ACC112 (cell line): Measurements from ENCODE around the gene CLEC14A.

Experiments used
- H2AFZ ChIP-seq: fragments of 200-600 bp; sonication (generic); one replicate; pipeline ENCODE4 v1.6.0; 2017; ENCODE audit warnings: antibody characterized with exemption, low read length; ENCODE audit not compliant: unreplicated experiment
- H3K27ac ChIP-seq: fragments of 200-600 bp; sonication (generic); 2 replicates; pipeline ENCODE4 v1.5.1; 2014; ENCODE audit warnings: low read depth, mild to moderate bottlenecking, antibody characterized with exemption, low read length, moderate library complexity
- H3K27me3 ChIP-seq: fragments of 200-600 bp; sonication (generic); 2 replicates; pipeline ENCODE4 v1.6.1; 2014; ENCODE audit warnings: mild to moderate bottlenecking, antibody characterized with exemption, low read length, moderate library complexity, mixed read lengths; ENCODE audit not compliant: insufficient read depth
- H3K36me3 ChIP-seq: fragments of 200-600 bp; sonication (generic); 2 replicates; pipeline ENCODE4 v1.6.1; 2016; ENCODE audit warnings: mild to moderate bottlenecking, antibody characterized with exemption, low read length, moderate library complexity, mixed read lengths; ENCODE audit not compliant: insufficient read depth
- H3K4me1 ChIP-seq: fragments of 200-600 bp; sonication (generic); one replicate; pipeline ENCODE4 v1.6.1; 2016; ENCODE audit warnings: low read length, mixed read lengths; ENCODE audit not compliant: insufficient read depth, unreplicated experiment, control insufficient read depth
- H3K4me3 ChIP-seq: fragments of 200-600 bp; sonication (generic); 2 replicates; pipeline ENCODE4 v1.5.1; 2014; ENCODE audit warnings: mild to moderate bottlenecking, low read depth, low read length
- H3K79me2 ChIP-seq: fragments of 200-600 bp; sonication (generic); one replicate; pipeline ENCODE4 v1.6.0; 2016; ENCODE audit warnings: low read length; ENCODE audit not compliant: control insufficient read depth, unreplicated experiment, insufficient read depth

CLEC14A gene

DNA sequence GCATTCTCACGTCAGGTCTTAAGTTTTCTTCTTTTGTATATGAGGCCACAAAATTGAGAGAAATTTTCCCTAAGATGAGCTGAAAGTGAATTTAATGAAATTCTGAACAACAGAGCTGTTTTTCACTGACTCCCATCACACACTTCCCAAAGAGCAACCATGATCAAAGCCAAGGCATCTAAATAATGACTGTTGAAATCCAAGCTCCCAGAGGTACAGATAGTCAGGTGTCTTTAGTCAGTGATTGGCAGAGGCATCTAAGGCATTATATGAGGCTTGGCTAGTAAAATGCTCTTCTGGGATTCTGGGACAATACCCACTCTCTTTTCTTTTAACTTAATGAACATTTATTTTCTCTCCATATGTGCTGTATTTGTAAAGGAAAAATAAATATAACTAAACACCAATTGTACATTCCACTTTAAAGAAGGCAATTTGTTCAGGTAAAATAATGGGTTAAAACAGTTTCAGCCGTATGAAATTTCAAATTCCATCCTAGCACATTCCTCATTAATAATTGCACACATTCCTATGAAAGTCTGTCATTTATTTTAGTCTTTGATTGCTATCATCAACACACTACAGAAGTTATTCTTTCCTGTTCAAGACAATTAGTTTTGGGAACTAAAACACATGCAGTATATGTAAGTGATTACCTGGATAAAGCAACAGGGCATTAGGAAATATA lies 49.1 kb downstream of the CLEC14A start:
- H3K79me2 ChIP-seq: peaks cover 20% of the 10 kb centered on the region
- peaks cover 22% of the 10 kb centered on the region for H3K4me1 ChIP-seq
- no peak overlapping the region for H3K27ac ChIP-seq
- no peak overlapping the region for H2AFZ ChIP-seq
- no peaks in the 10 kb centered on the region for H3K36me3 ChIP-seq
- H3K27me3 ChIP-seq: 0 out of 2 replicates have a peak, but pooled peaks cover 4% of the 10 kb centered on the region
- peak overlapping the region; percentile 91 for H3K4me3 ChIP-seq

DNA sequence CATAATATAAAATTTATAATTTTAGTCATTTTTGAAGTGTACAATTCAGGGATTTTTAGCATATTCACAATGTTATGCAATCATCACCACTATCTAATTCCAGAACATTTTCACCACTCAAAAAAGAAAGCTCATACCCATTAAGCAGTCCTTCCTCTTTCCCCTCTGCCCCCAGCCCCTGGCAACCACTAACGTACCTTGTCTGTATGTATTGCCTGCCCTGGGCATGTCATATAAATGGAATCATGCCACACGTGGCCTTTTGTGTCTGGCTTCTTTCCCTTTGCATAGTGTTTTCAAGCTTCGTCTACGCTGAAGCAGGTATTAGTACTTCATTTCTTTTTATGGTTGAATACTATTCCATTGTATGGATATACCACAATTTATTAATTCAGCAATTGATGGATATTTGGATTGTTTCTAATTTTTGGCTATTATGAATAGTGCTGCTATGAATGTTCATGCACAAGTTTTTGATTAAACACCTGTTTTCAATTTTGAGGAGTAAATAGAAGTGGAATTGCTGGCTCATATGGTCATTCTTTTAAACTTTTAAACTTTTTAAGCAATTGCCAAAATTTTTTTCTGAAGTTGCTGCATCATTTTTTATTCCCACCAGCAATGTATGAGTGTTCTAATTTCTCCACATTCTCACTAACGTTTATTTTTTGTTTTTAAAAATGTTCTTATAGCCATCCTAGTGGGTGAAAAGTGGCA lies 49.8 kb downstream of the CLEC14A start:
- Histone ChIP-seq H3K27ac (no peak overlapping the region), H3K79me2 (peaks cover 14% of the 10 kb centered on the region), H3K4me3 (no peak overlapping the region), H2AFZ (no peak overlapping the region), H3K27me3 (0 out of 2 replicates have a peak, but pooled peaks cover 4% of the 10 kb centered on the region), H3K36me3 (no peaks in the 10 kb centered on the region), H3K4me1 (peaks cover 22% of the 10 kb centered on the region)

DNA sequence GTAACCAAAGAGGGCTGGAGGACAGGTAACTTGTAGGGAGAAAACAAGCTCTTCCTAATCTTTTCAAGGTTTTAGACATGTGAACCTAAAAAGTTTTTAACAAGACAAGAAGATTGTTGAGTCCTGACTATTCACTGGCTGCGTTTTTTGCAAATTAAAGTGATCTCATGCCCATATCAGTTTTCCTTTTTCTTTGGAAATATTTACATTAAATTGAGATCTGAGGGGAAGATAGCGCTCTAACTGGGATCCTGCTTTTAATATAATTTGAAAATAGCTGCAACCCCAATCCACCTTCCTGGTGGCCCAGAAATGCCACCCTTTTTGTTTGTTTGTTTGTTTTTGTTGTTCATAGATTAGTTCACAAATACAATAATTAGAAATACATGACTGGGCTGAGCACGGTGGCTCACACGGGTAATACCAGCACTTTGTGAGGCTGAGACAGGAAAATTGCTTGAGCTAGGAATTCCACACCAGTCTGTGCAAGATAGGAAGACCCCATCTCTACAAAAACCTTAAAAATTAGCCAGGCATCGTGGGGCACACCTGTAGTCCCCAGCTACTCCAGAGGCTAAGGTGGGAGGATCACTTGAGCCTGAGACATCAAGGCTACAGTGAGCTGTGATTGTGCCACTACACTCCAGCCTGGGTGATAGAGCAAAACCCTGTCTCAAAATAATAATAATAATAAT lies 50.6 kb downstream of the CLEC14A start:
- peaks cover 23% of the 10 kb centered on the region for H3K4me1 ChIP-seq
- no peak overlapping the region for H3K27ac ChIP-seq
- H2AFZ ChIP-seq: no peak overlapping the region
- no peaks in the 10 kb centered on the region for H3K36me3 ChIP-seq
- H3K4me3 ChIP-seq: no peak overlapping the region
- 0 out of 2 replicates have a peak, but pooled peaks cover 4% of the 10 kb centered on the region for H3K27me3 ChIP-seq
- H3K79me2 ChIP-seq: peaks cover 6% of the 10 kb centered on the region

DNA sequence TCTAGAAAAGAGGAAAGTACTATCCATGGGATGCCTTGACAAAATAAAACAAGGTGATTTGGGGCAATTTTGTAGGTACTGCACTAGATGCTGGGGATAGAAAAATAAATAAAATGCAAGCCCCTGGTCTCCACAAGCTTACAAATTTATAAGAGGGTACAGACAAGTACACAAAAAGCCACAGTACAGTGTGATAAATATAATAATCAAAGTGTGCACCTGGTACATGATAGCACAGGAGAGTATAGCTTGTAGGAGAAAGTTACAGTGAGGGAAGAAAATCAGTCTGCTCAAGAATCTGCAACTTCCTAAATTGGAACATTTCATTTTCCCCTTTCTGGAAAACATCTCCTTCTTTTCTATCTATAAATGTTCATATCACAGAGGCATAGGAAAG lies 51.2 kb downstream of the CLEC14A start:
- Histone ChIP-seq H2AFZ (no peak overlapping the region), H3K27me3 (0 out of 2 replicates have a peak, but pooled peaks cover 4% of the 10 kb centered on the region), H3K4me3 (no peak overlapping the region), H3K36me3 (no peaks in the 10 kb centered on the region), H3K27ac (no peak overlapping the region), H3K79me2 (peaks cover 4% of the 10 kb centered on the region), H3K4me1 (peaks cover 25% of the 10 kb centered on the region)
